Measurements from ENCODE around the gene SYT1.
A peak's percentile ranks its signal among the peaks of the same experiment; 100 is the strongest.

The SYT1 gene

GRCh38 chr12:79366374-79366773, 501.8 kb downstream of the SYT1 start:
- TF ChIP-seq CTCF (conservative IDR thresholded peaks at IDR 0.05; ENCODE audit: control insufficient read depth, insufficient read depth, low read depth, low read length): no peak
- DNase-seq (ENCODE audit: low read depth): no peak

GRCh38 chr12:79367032-79367589, 502.5 kb downstream of the SYT1 start:
- TF ChIP-seq CTCF (conservative IDR thresholded peaks at IDR 0.05; ENCODE audit: control insufficient read depth, insufficient read depth, low read depth, low read length): no peak
- no peak overlapping the region for H3K4me3 ChIP-seq (ENCODE audit: control insufficient read depth, low read depth, low read length)
- no peak for DNase-seq (ENCODE audit: low read depth)

More at GRCh38 chr12:79366374-79366773, 501.8 kb downstream of the SYT1 start:
- H3K4me3 ChIP-seq (ENCODE audit: control insufficient read depth, low read depth, low read length): no peak overlapping the region

- no peak overlapping the region for H3K4me3 ChIP-seq (ENCODE audit: control insufficient read depth, low read depth, low read length)
- TF ChIP-seq CTCF (conservative IDR thresholded peaks at IDR 0.05; ENCODE audit: control insufficient read depth, insufficient read depth, low read depth, low read length): no peak
- DNase-seq (ENCODE audit: low read depth): no peak
Observed at GRCh38 chr12:79370021-79370420, 505.4 kb downstream of the SYT1 start.

- no peak overlapping the region for H3K4me3 ChIP-seq (ENCODE audit: control insufficient read depth, low read depth, low read length)
- DNase-seq (ENCODE audit: low read depth): no peak
- no peak for TF ChIP-seq CTCF (conservative IDR thresholded peaks at IDR 0.05; ENCODE audit: control insufficient read depth, insufficient read depth, low read depth, low read length)
Observed at GRCh38 chr12:79371226-79371625, 506.7 kb downstream of the SYT1 start.

GRCh38 chr12:79373896-79374499, 509.4 kb downstream of the SYT1 start:
- H3K4me3 ChIP-seq (ENCODE audit: control insufficient read depth, low read depth, low read length): no peak overlapping the region
- peak; percentile 28 for DNase-seq (ENCODE audit: low read depth)
- TF ChIP-seq CTCF (conservative IDR thresholded peaks at IDR 0.05; ENCODE audit: control insufficient read depth, insufficient read depth, low read depth, low read length): peak; percentile 84

GRCh38 chr12:79374545-79374944, 510.0 kb downstream of the SYT1 start:
- no peak for DNase-seq (ENCODE audit: low read depth)
- TF ChIP-seq CTCF (conservative IDR thresholded peaks at IDR 0.05; ENCODE audit: control insufficient read depth, insufficient read depth, low read depth, low read length): no peak
- no peak overlapping the region for H3K4me3 ChIP-seq (ENCODE audit: control insufficient read depth, low read depth, low read length)
